NCI-H774 (cell line): Measurements from ENCODE around the gene HPS4.
"Not testable (repeated sequence)": the region's sequence is repeated elsewhere in the genome, so short reads cannot be mapped to it uniquely, and the experiment has no call there.

Source experiments
- DNase-seq: peaks from one replicate; lab custom pipeline; 2025; lab: John Stamatoyannopoulos, UW

The HPS4 gene

DNA sequence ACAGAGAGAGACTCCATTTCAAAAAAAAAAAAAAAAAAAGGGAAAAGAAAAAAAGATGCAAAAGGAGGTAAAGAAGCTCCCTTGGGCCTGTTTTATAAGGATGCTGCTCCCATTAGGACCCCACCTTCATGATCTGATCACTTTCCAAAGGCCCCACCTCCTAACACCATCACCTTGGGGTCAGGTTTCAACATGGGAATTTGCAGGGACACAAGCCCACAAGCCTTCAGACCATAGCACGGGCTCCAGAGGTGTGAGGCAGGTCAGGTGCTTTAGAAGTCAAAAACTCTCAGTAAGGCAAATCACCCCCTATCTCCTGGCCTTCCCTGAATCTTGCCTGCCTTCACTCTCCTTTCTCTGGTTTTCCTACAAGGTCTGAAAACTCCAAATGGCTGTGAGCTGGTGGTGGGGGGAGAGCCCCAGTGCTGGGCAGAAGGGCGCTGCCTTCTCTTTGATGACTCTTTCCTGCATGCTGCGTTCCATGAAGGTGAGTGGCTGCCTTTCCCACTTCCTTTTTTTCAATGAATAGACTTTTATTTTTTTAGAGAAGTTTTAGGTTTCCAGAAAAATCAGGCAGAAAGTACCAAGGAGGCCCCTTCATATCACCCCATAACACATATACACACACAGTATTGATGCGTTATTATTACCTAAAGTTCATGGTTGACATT lies 41.4 kb downstream of the HPS4 start:
- no peak for DNase-seq

- DNase-seq, result no peak
Measured at GRCh38 chr22:26439559-26439958, 44.0 kb downstream of the HPS4 start.

DNA sequence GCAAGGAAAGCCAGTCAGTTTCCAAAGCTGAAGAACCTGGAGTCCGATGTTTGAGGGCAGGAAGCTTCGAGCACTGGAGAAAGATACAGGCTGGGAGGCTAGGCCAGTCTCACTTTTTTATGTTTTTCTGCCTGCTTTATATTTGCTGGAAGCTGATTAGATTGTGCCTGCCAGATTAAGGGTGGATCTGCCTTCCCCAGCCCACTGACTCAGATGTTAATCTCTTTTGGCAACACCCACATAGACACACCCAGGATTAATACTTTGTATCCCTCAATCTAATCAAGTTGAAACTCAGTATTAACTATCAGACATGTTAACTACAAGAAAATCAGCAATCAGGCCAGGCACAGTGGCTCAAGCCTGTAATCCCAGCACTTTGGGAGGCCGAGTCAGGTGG lies 44.8 kb downstream of the HPS4 start:
- DNase-seq, result not testable (repeated sequence)

GRCh38 chr22:26437694-26438392 lies 45.7 kb downstream of the HPS4 start:
- no peak for DNase-seq

DNA sequence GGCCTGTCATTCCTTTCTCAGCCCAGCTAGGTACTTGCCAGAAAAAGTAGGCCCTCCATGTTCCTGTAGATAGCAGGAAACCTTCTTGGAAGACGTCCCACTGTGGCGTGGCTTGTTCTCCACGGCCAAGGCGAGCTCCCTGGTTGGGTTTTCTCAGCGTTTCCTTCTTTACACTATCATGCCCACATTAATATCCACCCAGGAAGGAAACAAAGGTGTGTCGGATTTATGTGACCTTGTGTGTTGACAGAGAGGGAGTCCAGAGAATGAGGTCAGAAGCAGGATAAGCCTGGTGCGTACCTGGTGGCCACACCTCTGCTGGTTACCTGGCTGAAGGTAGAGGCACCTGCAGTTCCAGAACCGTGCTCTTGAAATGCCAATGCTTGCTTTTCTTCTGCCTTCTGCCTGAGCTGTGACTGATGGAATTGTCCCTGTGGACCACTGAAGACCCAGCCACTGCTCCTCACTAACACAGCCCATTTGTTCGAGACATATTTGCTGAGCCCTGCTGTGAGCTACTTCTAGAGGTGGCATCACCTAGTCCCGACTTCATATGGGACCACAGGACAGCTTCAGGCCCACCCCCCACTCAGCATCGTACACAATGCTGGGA lies 46.6 kb downstream of the HPS4 start:
- DNase-seq, result no peak

DNA sequence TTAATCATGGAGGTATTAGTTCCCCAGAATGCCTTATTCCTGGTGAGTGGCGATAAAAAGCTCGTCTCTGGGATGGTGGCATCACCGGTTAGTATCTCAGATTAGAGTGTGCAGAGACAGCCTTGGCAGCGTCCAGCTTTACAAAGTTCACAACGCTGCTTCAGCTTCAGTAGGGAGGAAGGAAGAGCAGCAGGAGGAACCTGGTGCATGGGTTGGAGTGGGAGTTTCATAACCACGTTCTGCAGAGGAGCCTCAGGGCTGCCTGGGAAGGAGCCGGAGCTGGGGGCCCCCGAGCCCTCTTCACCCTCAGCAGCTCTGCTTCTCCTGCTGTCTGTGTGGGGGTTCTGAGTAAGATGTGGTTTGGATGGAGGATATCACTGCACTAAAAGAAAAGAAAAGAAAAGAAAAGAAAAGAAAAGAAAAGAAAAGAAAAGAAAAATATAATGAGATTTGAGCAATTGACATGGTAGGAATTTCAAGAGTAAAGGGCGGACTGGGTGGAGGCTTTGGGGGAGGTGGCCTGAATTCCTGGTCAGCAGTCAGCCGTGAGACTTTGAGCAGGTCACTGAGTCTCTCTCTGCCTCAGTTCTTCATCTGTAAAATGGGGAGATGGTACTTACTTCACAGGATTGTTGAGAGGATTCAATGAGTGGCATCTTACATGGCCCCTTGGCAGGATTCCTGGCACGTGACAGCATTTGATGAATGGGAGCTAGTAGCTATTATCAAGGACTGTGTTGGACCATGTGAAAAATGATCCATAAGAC lies 48.1 kb downstream of the HPS4 start:
- no peak for DNase-seq

DNA sequence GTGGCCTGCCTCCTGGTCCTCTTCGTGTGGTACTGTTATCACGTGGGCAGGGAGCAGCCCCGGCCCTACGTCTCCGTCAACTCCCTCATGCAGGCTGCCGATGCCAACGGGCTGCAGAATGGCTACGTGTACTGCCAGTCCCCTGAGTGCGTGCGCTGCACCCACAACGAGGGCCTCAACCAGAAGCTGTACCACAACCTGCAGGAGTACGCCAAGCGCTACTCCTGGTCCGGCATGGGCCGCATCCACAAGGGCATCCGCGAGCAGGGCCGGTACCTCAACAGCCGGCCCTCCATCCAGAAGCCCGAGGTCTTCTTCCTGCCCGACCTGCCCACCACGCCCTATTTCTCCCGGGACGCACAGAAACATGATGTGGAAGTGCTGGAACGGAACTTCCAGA lies 49.8 kb downstream of the HPS4 start:
- DNase-seq, result no peak

DNA sequence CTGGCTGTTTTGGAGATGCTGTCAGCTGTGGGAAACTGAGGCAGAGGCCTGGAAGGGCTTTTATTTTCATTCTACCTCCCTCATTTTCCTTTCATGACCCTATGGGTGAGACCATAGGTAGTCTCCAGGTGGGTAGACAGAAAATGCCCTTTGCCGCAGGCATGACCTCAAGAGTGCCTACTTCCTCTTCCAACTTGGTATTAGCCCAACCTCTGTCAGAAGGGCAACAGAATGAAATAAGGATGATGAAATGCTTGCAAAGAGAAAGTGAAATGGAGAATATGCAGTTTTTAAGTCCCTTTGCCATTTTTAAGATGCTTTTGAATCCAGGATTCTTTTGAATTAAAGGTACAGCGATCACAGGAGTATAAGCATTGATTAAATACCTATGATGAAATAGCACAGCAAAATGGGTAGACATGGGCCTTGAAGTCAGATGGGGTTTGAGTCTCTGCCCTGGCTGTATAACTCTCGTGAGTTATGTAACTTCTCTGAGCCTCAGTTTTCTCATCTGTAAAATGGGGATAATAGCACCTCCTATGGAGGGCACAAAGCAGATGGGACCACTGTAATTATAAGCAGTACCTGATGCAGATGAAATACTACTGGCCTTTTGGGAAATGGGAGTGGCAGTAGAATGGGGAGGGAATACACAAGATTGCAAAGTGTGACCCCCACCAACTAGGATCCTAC lies 50.8 kb downstream of the HPS4 start:
- no peak for DNase-seq

GRCh38 chr22:26431261-26431995 lies 52.2 kb downstream of the HPS4 start:
- no peak for DNase-seq

DNA sequence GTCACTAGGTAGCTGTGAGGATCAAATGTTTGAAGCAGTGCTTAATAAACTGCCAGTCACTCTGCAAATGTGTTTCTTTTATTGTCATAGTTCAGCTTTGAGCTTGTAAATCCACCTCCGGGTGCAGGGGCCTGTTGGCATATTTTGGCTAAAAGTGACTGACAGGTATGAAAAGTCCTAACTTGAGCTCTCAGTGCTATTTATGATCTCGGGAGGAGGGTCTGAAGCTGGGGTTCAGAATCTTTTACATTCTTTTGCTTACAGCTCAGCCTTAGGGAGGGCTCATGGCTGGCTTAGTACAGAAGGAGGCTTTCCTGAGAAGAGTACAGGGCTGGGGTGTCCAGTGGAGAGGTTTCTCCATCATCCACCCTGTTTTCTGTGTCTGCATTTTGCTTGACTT lies 53.0 kb downstream of the HPS4 start:
- no peak for DNase-seq

GRCh38 chr22:26429458-26430286 lies 53.9 kb downstream of the HPS4 start:
- no peak for DNase-seq

GRCh38 chr22:26428515-26429457 lies 54.8 kb downstream of the HPS4 start, which contains the start of gene ASPHD2:
Gene ASPHD2 (plus strand): TSS chr22:26429260. CDS start chr22:26433616, 4,356 bp downstream.
- peak; percentile 29 for DNase-seq

DNA sequence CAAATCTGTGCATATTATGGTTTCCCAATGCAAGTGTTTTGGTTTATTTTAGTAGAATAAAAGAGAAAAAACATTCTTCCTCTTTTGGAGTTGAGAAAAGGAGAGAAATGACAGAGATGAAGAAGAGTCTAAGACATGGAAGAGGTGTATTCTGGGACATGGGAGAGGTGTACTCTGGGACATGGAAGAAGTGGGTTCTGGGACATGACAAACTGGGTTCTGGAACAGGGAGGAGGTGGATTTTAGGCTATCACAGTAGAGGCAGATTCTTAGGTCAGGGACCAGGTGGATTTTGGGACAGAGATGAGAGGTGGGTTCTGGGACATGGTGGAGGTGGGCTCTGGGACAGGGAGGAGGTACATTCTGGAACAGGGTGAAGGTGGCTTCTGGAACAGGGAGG lies 56.7 kb downstream of the HPS4 start:
- no peak for DNase-seq

DNA sequence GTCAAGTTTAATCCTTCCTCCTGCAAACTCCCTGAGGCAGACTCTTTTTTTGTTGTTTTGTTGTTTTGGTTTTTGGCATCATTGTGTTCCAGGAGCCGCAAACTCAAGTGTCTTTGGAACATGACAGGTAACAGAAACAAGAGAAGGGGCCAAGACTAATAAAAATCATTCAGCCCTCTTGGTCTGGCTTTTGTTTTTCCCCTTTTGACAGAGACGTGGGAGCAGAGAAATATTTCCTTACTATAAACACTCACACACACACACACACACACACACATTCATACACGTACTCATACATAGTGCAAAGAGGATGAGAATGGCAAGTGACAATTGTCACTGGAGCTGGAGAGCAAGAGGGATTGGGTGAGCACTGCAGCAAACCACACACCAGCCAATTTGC lies 65.0 kb downstream of the HPS4 start:
- no peak for DNase-seq

DNA sequence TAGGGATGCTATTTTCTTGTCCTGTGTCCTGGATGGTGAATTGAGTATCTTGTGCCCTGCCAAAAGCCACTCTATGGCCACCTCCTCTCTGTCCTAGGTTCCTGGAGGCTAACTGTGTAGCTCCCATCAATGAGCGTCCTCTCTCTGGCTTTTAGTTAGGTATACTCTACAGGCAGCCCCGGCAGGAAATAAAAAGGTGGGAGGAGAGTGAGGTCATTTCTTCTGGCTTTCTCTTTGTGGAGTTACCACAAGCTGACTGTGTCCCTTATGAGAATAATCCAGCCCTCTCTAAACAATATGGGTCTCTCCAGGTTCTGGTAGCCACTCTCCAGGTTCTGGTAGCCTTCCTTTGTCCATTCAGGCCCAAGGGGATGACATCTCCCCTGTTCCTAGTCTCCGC lies 66.2 kb downstream of the HPS4 start:
- DNase-seq, result no peak

DNA sequence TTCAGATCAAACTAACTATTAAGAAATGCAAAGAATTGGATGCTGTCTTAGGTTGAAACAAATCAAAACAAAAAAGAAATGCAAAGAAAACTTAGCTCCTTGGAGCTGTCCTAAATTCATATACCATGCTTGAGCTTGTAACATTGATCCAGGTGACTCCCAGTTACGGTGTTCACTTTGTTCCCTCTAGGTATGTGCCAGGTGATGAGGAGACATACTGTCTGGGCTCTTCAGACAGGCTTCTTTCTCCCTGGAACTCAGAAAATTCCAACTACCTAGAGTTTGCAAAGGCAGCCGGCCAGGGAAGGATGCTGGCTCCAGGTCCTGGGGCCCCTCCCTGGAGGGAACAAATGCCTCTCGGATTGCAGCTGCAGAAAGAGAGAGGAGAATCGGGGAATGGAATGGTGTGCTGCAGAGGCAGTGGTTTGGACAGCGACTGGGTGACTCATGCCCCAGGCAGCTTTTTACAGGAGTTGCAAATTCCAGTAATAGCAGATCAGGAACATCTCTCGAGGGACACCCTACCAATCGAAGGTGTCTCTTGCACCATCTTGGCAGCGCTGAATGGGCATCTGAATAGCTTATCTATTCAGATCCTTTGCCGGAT lies 66.8 kb downstream of the HPS4 start:
- DNase-seq, result no peak

DNA sequence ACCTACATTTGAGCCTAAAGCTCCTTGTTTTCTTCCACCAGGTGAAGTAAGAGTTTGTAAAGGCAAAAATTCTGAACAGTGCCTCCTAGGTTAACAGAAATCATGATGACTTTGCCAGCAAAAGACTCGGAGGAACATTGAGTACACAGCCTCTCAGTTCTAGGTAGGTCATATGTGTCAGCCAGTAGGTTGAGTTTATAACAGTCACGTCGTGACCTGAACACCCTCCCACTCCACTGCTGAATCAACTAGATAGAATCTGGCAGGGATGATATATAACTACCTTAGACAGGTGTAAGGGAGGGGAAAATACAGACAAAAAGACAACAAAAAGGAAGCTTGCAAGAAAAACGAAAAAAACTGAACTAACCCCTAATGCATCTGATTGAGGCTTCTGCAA lies 67.3 kb downstream of the HPS4 start:
- no peak for DNase-seq

- no peak for DNase-seq
Measured at GRCh38 chr22:26414347-26414746, 69.2 kb downstream of the HPS4 start.

DNA sequence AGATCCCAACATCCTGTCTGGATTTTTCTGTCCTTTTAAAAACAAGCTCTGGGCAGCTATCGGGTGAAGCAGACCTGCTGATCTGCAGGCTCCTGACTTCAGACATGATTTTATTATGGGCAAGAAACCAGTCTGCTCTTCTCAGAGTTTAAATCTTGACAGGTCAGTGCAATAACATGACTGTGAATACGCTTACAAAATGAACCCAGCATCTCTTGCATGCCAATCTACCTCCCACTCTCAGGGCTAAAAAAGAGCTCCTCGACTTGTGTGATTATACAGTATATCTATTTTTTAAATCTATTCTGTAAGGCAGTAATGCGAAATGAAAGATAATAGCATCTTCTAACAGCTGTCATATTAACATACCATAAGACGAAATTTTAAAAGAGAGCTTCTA lies 73.2 kb downstream of the HPS4 start:
- DNase-seq, result no peak
